ENCODE data around the gene LZTFL1. TPM values are rescaled to one million over a fixed set of nuclear protein-coding genes. Genes with fewer than 3 reads are reported as not detected.

Gene LZTFL1
- total and polyA plus RNA-seq, 8 donors: 3.8 to 62.4 (median 8.0) TPM

GRCh38 chr3:45838466-45838865, 3.5 kb downstream of the LZTFL1 start:
- Histone ChIP-seq H3K27ac (no peak overlapping the region), H3K4me1 (peaks cover 8 to 25% (median 17%) of the 10 kb centered on the region in 4 donors), H3K36me3 (peaks cover 12 to 39% (median 33%) of the 10 kb centered on the region in 4 donors), H3K27me3 (no peaks in the 10 kb centered on the region), H3K4me3 (no peak overlapping the region), H3K9me3 (no peaks in the 10 kb centered on the region)
- no peak for TF ChIP-seq POLR2AphosphoS5 (IDR thresholded peaks at IDR 0.05)
- no peak for TF ChIP-seq POLR2A (IDR thresholded peaks at IDR 0.05)
- no peak for TF ChIP-seq CTCF (IDR thresholded peaks at IDR 0.05)
- TF ChIP-seq EP300 (IDR thresholded peaks at IDR 0.05): no peak
- intact Hi-C loops (cut with DNase I; ENCODE audit: low total_unique reads): no loop called here
- 86 to 93% (median 92%) methylated on average over 1 of the region's 1 CpG for WGBS, 5 donors
- no peak for DNase-seq

- Histone ChIP-seq H3K4me3 (no peak overlapping the region), H3K27me3 (no peaks in the 10 kb centered on the region), H3K27ac (no peak overlapping the region), H3K9me3 (no peaks in the 10 kb centered on the region), H3K36me3 (peaks cover 16 to 93% (median 85%) of the 10 kb centered on the region in 4 donors), H3K4me1 (no peaks in the 10 kb centered on the region)
- TF ChIP-seq EP300 (IDR thresholded peaks at IDR 0.05) (no peak), CTCF (IDR thresholded peaks at IDR 0.05) (peak in 1 of 7 experiments; percentile 6), POLR2AphosphoS5 (IDR thresholded peaks at IDR 0.05) (no peak), POLR2A (IDR thresholded peaks at IDR 0.05) (no peak)
- WGBS, 5 donors: 88 to 94% (median 92%) methylated on average over 5 of the region's 5 CpGs
- intact Hi-C loops (cut with DNase I; ENCODE audit: low total_unique reads): no loop called here
- peak in 1 of 2 donors; percentile 54 for DNase-seq
These were observed 9.2 kb downstream of the LZTFL1 start for GRCh38 chr3:45832699-45833098.

- Histone ChIP-seq H3K36me3 (peaks cover 20 to 97% (median 92%) of the 10 kb centered on the region in 4 donors), H3K9me3 (no peaks in the 10 kb centered on the region), H3K4me3 (no peak overlapping the region), H3K27ac (no peak overlapping the region), H3K4me1 (no peaks in the 10 kb centered on the region), H3K27me3 (no peaks in the 10 kb centered on the region)
- no peak for DNase-seq
- 83 to 94% (median 87%) methylated on average over 5 of the region's 5 CpGs for WGBS, 5 donors
- intact Hi-C loops (cut with DNase I; ENCODE audit: low total_unique reads): no loop called here
- TF ChIP-seq CTCF (IDR thresholded peaks at IDR 0.05) (no peak), POLR2A (IDR thresholded peaks at IDR 0.05) (no peak), POLR2AphosphoS5 (IDR thresholded peaks at IDR 0.05) (no peak), EP300 (IDR thresholded peaks at IDR 0.05) (no peak)
These were observed 11.8 kb downstream of the LZTFL1 start for GRCh38 chr3:45830121-45830520.

GRCh38 chr3:45826908-45827307, 15.0 kb downstream of the LZTFL1 start:
- WGBS, 5 donors: 78 to 93% (median 90%) methylated on average over 3 of the region's 3 CpGs
- H3K36me3 ChIP-seq: peaks cover 10 to 97% (median 87%) of the 10 kb centered on the region in 4 donors
- TF ChIP-seq POLR2AphosphoS5 (IDR thresholded peaks at IDR 0.05): no peak
- TF ChIP-seq POLR2A (IDR thresholded peaks at IDR 0.05): no peak
- TF ChIP-seq CTCF (IDR thresholded peaks at IDR 0.05): no peak
- no peak for TF ChIP-seq EP300 (IDR thresholded peaks at IDR 0.05)
- no peak for DNase-seq
- no peaks in the 10 kb centered on the region for H3K9me3 ChIP-seq
- H3K27ac ChIP-seq: no peak overlapping the region
- intact Hi-C loops (cut with DNase I; ENCODE audit: low total_unique reads): no loop called here
- H3K4me3 ChIP-seq: no peak overlapping the region
- H3K4me1 ChIP-seq: no peaks in the 10 kb centered on the region
- no peaks in the 10 kb centered on the region for H3K27me3 ChIP-seq
